Liver (tissue), 3 donors: ENCODE measurements around the gene KLHL2.

Source experiments
- ATF3 ChIP-seq: IDR thresholded peaks from 2 replicates; pipeline ENCODE4 v1.6.1; 2016; ENCODE audit warnings: antibody characterized with exemption
- CTCF ChIP-seq: fragments of 150-350 bp; IDR thresholded peaks from 2 replicates; pipeline ENCODE4 v1.5.1; 2017; ENCODE audit warnings: improper control_type of control experiment, low read depth, low read length; ENCODE audit not compliant: missing input control
- FOXA2 ChIP-seq: IDR thresholded peaks from 2 replicates; pipeline ENCODE4 v1.6.1; 2016; ENCODE audit warnings: antibody characterized with exemption
- HNF4A ChIP-seq, 2 donors: conservative IDR thresholded peaks; 2 replicates each; pipeline ENCODE4 v1.6.1; 2016; ENCODE audit warnings: antibody characterized with exemption in 2 of 2, mild to moderate bottlenecking in 2 of 2
- JUND ChIP-seq, 2 donors: IDR thresholded peaks; 2 replicates each; pipeline ENCODE4 v1.6.1; 2016; ENCODE audit warnings: antibody characterized with exemption in 2 of 2
- MAX ChIP-seq: IDR thresholded peaks from 2 replicates; pipeline ENCODE4 v1.6.1; 2016; ENCODE audit warnings: antibody characterized with exemption
- RAD21 ChIP-seq, 2 donors: IDR thresholded peaks; 2 replicates each; pipeline ENCODE4 v1.6.1; 2016; ENCODE audit warnings: antibody characterized with exemption in 2 of 2, mild to moderate bottlenecking in 2 of 2
- REST ChIP-seq: IDR thresholded peaks from 2 replicates; pipeline ENCODE4 v1.6.1; 2016; ENCODE audit warnings: antibody characterized with exemption, mild to moderate bottlenecking
- RXRA ChIP-seq, 2 donors: IDR thresholded peaks; 2 replicates each; pipeline ENCODE4 v1.6.1; 2017 to 2018; ENCODE audit warnings: antibody characterized with exemption in 2 of 2, mild to moderate bottlenecking in 1 of 2
- SP1 ChIP-seq: IDR thresholded peaks from 2 replicates; pipeline ENCODE4 v1.6.1; 2018; ENCODE audit warnings: antibody characterized with exemption, mild to moderate bottlenecking
- TAF1 ChIP-seq: conservative IDR thresholded peaks from 2 replicates; pipeline ENCODE4 v1.6.1; 2016; ENCODE audit warnings: antibody characterized with exemption, mild to moderate bottlenecking
- YY1 ChIP-seq: IDR thresholded peaks from 2 replicates; pipeline ENCODE4 v1.6.1; 2016; ENCODE audit warnings: antibody characterized with exemption, mild to moderate bottlenecking
- ZBTB33 ChIP-seq: IDR thresholded peaks from 2 replicates; pipeline ENCODE4 v1.6.1; 2016; ENCODE audit warnings: antibody characterized with exemption
- donor health status: healthy.
- donor health status: healthy.

GRCh38 chr4:165309456-165309855 lies 102.1 kb downstream of the KLHL2 start:
- TF ChIP-seq ZBTB33 (no peak), CTCF (no peak), SP1 (no peak), JUND (IDR thresholded peaks at IDR 0.05) (no peak), ATF3 (no peak), RAD21 (IDR thresholded peaks at IDR 0.05) (no peak), MAX (no peak), FOXA2 (no peak), HNF4A (conservative IDR thresholded peaks at IDR 0.05) (no peak), REST (no peak), TAF1 (no peak), YY1 (no peak), RXRA (IDR thresholded peaks at IDR 0.05) (no peak)
